Measurements from ENCODE around the gene ZMYM5. TPM values are rescaled to one million over a fixed set of nuclear protein-coding genes. Genes with fewer than 3 reads are reported as not detected.
A peak's percentile ranks its signal among the peaks of the same experiment; 100 is the strongest.

ZMYM5 gene
- total and polyA plus RNA-seq, 2 of the 4 experiments (the other 2 are of a cell fraction) = 7.0 to 10.2 TPM

DNA sequence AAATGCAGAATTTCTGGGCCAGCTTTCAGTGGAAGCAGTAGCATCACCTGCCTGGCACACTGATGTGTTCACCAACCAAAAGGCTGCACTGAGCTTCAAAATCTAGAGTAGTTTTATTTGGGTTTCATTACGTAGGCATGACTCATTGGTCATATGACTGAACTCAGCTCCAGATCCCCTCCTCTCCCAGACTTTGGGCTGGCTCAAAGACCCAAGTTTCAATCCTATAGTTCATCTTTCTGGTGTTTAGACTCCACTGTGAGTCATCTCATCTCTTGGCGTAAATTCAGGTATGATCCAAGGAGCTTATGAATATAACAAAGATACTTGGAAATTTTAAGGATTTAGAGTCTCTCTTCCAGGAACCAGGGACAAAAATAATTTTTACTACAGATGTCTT, 17.7 kb downstream of the ZMYM5 start:
- H3K27me3 ChIP-seq (ENCODE audit: control insufficient read depth, insufficient read depth, low read length) = no peaks in the 10 kb centered on the region
- H2BK20ac ChIP-seq (ENCODE audit: low read depth, low read length) = no peak overlapping the region
- no CpG with 5 or more reads among the region's 2 CpGs for WGBS, 2 experiments (ENCODE audit: extremely low coverage in 2 of 2, insufficient read length in 1 of 2)
- no peak overlapping the region for H3K4ac ChIP-seq (ENCODE audit: low read depth, low read length)
- no peak overlapping the region for H4K8ac ChIP-seq (ENCODE audit: low read depth in 2 of 2, low read length in 2 of 2)
- H2BK5ac ChIP-seq (ENCODE audit: low read depth, low read length, poor library complexity, severe bottlenecking) = peak overlapping the region; percentile 15
- H3K9me1 ChIP-seq (ENCODE audit: insufficient read depth, low read length) = peaks cover 8% of the 10 kb centered on the region; the same call in 1 of the 2 replicates
- no peak overlapping the region for H3K4me3 ChIP-seq (ENCODE audit: insufficient read depth, low read depth, low read length)
- TF ChIP-seq RCOR1 (IDR thresholded peaks at IDR 0.05; ENCODE audit: insufficient replicate concordance, low read length) (no peak), RFX5 (IDR thresholded peaks at IDR 0.05; ENCODE audit: low read depth, low read length) (no peak), MAZ (IDR thresholded peaks at IDR 0.05; ENCODE audit: borderline replicate concordance, low read depth, low read length) (peak; percentile 56; the same call in 1 of the 2 replicates), CHD1 (IDR thresholded peaks at IDR 0.05; ENCODE audit: low read depth, low read length) (no peak), BHLHE40 (IDR thresholded peaks at IDR 0.05; ENCODE audit: low read depth, low read length) (peak; percentile 48; the same call in 1 of the 2 replicates), ELK1 (IDR thresholded peaks at IDR 0.05; ENCODE audit: borderline replicate concordance, low read depth, low read length) (no peak), SMC3 (IDR thresholded peaks at IDR 0.05; ENCODE audit: low read depth, low read length) (no peak), CEBPB (IDR thresholded peaks at IDR 0.05; ENCODE audit: low read depth, low read length) (no peak), RAD21 (IDR thresholded peaks at IDR 0.05; ENCODE audit: low read length) (no peak), NFE2L2 (IDR thresholded peaks at IDR 0.05; ENCODE audit: low read depth, low read length) (no peak), FOS (IDR thresholded peaks at IDR 0.05; ENCODE audit: low read depth, low read length) (peak; percentile 93), USF2 (IDR thresholded peaks at IDR 0.05; ENCODE audit: low read depth, low read length) (peak; percentile 93), MAFK (IDR thresholded peaks at IDR 0.05; ENCODE audit: low read depth, low read length) (no peak), MXI1 (IDR thresholded peaks at IDR 0.05; ENCODE audit: borderline replicate concordance, low read depth, low read length) (no peak), CTCF (conservative IDR thresholded peaks at IDR 0.05; ENCODE audit: low read depth, low read length) (no peak), POLR2A (IDR thresholded peaks at IDR 0.05; ENCODE audit: low read depth, low read length) (no peak)
- no peak overlapping the region for H3K18ac ChIP-seq (ENCODE audit: low read depth, low read length)
- H3K9ac ChIP-seq (ENCODE audit: low read depth, low read length) = no peak overlapping the region
- dilution Hi-C loops (cut with HindIII; ENCODE audit: low sequenced_read_pairs, unreplicated experiment) (no loop called here), in situ Hi-C loops (cut with MboI; ENCODE audit: low sequenced_read_pairs) (no loop called here), intact Hi-C loops (cut with micrococcal nuclease) (no loop called here)
- peaks cover 15% of the 10 kb centered on the region for H4K20me1 ChIP-seq (ENCODE audit: insufficient read depth, low read length)
- POLR2A ChIA-PET (ENCODE audit: unreplicated experiment) = interaction anchor here (0.6 kb wide), 1 partner anchor 18 kb away, joined by 3 read pairs; no protein-coding TSS in a partner anchor
- no peak overlapping the region for H2AK9ac ChIP-seq (replicated peaks; ENCODE audit: low read depth, low read length, poor library complexity)
- BruUV-seq (replicated peaks) = no TSS peak
- no peak overlapping the region for H2BK120ac ChIP-seq (ENCODE audit: low read depth, low read length)
- H3K14ac ChIP-seq (replicated peaks; ENCODE audit: low read depth, low read length) = no peak overlapping the region
- H2AK5ac ChIP-seq (ENCODE audit: low read depth, low read length) = no peak overlapping the region
- H3K23ac ChIP-seq (ENCODE audit: low read depth, low read length) = no peak overlapping the region
- H3K9me3 ChIP-seq (ENCODE audit: control insufficient read depth, insufficient read depth, low read length) = no peaks in the 10 kb centered on the region
- H2BK15ac ChIP-seq (ENCODE audit: low read depth, low read length) = no peak overlapping the region
- H3K4me1 ChIP-seq (ENCODE audit: control insufficient read depth, insufficient read depth, low read length) = peaks cover 6% of the 10 kb centered on the region
- peak overlapping the region; percentile 62 for H3K4me2 ChIP-seq (ENCODE audit: low read depth, low read length)
- H4K5ac ChIP-seq (ENCODE audit: low read depth, low read length) = no peak overlapping the region
- peak; percentile 98 for ATAC-seq (ENCODE audit: low read depth)
- no peak overlapping the region for H2AFZ ChIP-seq (replicated peaks; ENCODE audit: low read length, poor library complexity)
- H3K79me1 ChIP-seq (ENCODE audit: low read depth in 1 of 2, low read length in 2 of 2) = peaks cover 15 to 34% of the 10 kb centered on the region in 2 experiments
- H3K36me3 ChIP-seq (ENCODE audit: control insufficient read depth, insufficient read depth, low read length) = peaks cover 22% of the 10 kb centered on the region
- H4K91ac ChIP-seq (ENCODE audit: insufficient read depth, low read depth, low read length) = no peak overlapping the region
- H3K56ac ChIP-seq (ENCODE audit: extremely low read depth, insufficient read depth, low read length) = no peak overlapping the region
- DNase-seq = peak; percentile 99
- CTCF ChIA-PET = interaction anchor here (0.9 to 1.6 kb wide), 4 partner anchors 9 to 20 kb away, joined by 3 to 4 read pairs (median 3); no protein-coding TSS in a partner anchor
- H3K27ac ChIP-seq (ENCODE audit: insufficient read depth, low read length) = no peak overlapping the region

Data from IMR-90 (cell line).